Nucleus accumbens (tissue), 56 donors: ENCODE results near the gene ACER1.
A peak's percentile ranks its signal among the peaks of the same experiment; 100 is the strongest.

Source experiments
- DNase-seq, 56 donors: peaks; one replicate each; lab custom pipeline; 2025; lab: John Stamatoyannopoulos, UW

The ACER1 gene

DNA sequence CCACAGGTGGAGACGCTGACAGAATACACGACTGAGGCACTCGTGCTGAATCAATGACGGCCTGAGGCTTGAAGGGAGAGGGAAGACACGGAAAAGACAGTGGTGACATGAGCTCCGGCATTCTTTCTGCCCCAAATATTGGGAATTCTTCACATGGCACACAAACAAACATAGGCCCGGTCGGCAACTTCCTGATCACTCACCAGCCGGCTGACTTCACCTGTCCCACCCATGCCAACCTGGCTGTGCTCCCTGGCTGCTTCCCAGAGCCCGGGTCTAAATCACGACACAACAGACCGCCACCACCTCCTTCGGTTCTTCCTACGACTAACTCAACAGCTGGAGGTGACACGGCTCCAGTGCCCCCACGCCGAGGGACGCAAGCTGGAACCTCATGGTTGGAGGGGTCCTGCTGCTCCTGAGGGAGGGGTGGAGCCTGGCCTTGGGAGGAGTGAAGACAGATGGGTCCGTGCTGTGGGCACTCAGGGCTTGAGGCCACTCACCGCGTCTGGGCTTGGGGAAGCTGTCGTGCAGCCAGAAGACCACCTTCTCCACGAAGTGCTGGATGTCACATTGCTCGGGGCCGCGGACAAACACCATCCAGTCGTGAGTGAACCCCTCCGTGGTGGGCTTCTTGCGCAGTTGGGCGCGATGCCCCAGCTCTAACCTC, 63.2 kb downstream of the ACER1 start:
- DNase-seq, result no peak

- no peak for DNase-seq
Measured at GRCh38 chr19:6269101-6269886, 64.1 kb downstream of the ACER1 start.

DNA sequence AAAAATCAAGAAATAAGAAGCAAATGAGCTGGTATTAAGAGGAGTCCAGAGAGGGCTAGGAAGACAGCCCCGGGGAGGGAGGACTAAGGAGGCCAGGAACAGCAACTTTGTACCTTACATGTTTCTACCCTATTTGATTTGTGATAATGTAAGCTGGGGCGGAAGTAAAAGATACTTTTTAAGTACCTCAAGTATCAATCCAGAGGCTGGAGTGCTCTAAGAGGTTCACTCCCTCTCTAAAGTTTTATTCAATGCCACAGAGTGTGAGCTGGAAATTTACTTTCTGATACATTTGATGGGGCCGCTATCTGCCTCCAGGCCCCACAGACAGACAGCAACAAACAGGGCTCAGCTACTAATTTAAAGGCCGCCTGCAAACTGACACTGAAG, 65.0 kb downstream of the ACER1 start:
- DNase-seq, result no peak

DNA sequence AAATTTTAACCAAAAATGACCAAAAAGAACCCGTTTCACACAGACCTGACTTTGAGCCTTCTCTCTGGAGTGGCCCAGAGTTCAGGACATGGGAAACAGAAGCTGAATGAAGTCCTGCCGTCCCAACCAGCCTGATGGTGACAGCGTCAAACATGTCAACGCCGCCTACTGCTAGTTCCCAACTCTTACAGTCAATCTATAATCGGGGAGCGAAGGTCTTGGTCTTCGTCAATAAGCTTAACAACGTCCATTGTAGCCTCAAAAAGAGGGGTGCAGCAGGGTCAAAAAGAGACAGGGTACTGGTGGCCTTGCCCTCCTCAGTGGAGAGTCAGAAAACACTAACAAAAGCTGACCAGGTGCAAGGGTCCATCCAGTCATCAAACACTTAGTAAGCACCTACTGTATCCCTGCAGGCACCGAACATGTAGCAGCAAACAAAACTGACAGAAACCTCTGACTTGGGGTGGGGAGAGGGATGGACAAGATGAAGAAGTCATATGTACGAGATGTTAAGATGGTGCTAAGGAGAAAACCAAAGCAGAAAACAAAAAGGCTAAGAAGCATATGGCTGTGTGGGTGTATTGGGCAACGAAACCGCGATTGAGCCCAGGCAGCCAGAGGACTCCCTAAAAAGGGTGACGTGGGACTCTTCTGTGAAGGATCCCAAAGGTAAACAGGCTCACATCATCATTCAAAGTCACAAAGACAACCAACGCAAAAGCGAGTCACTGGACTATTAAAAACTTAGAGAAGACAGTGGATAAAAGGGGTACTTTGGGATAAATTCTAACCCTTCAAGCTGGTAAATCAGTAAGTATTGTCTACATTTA, 65.6 kb downstream of the ACER1 start:
- DNase-seq, result no peak

GRCh38 chr19:6264803-6265202, 68.6 kb downstream of the ACER1 start:
- no peak for DNase-seq

- DNase-seq, result no peak
Measured at GRCh38 chr19:6263735-6264444, 69.5 kb downstream of the ACER1 start.

DNA sequence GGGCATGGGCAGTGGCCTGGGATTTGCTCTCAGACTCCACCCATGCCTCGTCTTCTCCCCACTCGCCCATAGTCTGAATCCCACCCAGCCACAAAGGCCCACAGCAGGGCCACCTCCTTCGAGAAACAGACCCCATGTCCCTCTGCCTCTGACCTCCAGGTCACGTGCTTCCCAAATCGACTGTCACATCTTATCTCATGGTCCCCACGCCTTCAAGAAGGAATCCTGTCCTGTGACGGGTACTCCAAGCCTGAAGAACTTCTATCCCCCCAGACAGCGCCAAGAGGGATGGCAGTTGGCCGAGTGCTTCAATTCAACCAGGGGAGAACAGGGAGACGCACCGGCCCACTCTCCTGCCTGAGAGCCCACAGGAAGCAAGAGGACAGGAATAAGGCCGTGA, 70.1 kb downstream of the ACER1 start:
- DNase-seq, result no peak

DNA sequence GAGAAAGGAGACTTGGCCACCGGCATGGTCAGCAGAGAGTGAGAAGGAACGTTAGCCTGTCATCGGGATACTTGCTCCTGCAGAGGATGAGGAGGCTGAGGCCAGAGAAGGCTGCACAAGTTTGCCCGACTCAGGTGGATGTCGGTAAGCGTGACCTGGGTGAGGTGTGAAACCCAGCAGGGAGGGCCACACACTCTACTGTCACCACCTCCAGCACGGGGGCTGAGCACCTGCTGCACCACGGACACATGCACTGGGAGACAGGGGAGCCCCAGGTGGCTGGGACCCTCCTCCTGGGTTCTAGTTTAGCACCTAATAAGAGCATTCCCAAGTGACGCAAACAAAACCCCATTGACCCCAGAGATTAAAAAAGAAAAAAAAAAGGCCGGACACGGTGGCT, 70.9 kb downstream of the ACER1 start:
- no peak for DNase-seq

GRCh38 chr19:6261883-6262282, 71.5 kb downstream of the ACER1 start:
- no peak for DNase-seq

DNA sequence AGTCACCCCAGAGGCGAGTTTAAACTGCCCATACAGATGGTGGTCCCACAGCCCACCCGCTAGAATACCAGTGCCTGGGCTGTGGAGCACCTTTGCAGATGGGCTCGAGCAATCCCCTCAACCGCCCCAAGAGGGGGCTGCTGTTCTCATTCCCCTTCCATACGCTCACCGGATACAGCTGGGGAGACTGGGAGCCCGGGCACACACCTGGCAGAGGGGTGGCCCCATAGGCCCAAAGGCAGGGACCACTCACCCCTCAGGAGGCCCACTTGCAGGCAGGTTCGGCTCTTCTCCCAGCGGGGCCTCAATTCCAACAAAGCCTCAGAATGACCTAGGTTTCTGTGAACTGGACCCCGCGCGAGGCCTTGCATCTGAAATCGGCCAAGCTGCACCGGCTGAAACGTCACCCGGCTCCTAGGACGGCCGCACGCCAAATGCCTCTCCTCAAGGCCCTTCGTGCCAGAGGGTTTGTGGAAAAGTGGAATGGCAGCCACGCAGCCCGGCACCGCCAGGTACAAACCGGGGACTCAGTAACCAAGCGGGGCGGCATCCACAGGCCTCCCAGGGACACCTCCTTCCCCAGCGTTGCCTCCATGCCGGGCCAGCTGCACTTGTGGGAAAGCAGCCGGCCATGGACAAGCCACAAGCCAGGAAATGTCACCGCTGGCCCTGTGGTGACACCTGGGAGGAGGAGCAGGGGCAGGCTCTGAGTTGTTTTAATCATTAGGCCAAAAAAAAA, 72.3 kb downstream of the ACER1 start:
- peak in 4 of 56 donors; percentile 8 to 22 (median 14) for DNase-seq

DNA sequence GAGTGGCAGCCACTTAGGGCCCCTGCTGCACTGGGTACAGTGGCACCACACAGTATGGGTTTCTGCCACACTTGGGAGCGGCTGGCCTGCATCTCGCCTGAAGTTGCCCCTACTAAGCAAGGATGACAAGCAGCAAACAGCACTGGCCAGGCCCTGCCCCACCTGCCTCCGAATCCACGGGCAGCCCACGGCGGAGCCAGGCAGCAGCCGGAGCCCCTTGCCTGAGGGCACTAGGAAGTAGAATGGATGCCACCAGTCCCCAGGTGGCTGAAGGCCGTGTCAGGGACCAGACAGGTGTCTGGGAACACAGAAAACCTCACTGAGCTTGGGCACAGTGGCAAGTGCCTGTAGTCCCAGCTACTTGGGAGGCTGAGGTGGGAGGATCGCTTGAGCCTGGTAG, 73.0 kb downstream of the ACER1 start:
- DNase-seq, result no peak

GRCh38 chr19:6259312-6259861, 74.0 kb downstream of the ACER1 start:
- peak in 1 of 56 donors; percentile 14 for DNase-seq

DNA sequence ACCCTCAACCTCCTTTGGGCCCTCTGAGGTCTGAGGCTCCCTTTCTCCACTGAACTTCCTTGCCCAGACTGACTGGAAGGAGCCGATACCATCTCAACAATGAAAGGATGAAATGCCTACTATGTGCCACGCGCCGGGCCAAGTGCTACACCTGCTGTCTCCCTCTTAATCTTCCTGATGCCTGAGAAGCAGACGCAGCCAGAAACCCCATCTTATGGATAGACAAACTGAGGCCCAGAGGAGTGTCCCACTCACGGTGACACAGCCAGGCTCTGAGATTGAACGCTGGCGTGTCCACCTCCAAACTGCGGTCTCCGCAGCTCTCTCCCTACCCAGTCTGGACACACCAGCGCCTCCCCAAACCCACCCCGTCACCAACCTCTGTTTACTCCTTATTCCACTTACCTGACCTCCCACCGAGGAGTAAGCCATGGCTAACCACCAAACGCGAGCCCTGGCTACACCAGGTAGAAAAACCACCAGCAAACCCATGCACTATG, 74.5 kb downstream of the ACER1 start:
- no peak for DNase-seq
